Endothelial cell (in vitro differentiated cells): Measurements from ENCODE around the gene GOLT1A. TPM values are rescaled to one million over a fixed set of nuclear protein-coding genes. Genes with fewer than 3 reads are reported as not detected.
A peak's percentile ranks its signal among the peaks of the same experiment; 100 is the strongest.

Experiments
- DNase-seq: peaks from one replicate; pipeline ENCODE4 v3.0.0; 2021; ENCODE audit warnings: low spot score
- H3K27ac Mint-ChIP-seq: one replicate; pipeline ENCODE4 v1.8.0; 2021; ENCODE audit warnings: mixed read lengths, inconsistent platforms; ENCODE audit not compliant: unreplicated experiment
- H3K27me3 Mint-ChIP-seq: one replicate; pipeline ENCODE4 v1.8.0; 2021; ENCODE audit warnings: mild to moderate bottlenecking, moderate library complexity, mixed read lengths, inconsistent platforms; ENCODE audit not compliant: unreplicated experiment
- H3K36me3 Mint-ChIP-seq: one replicate; pipeline ENCODE4 v1.8.0; 2021; ENCODE audit warnings: mild to moderate bottlenecking, low read depth, mixed read lengths, inconsistent platforms; ENCODE audit not compliant: unreplicated experiment
- H3K4me1 Mint-ChIP-seq: one replicate; pipeline ENCODE4 v1.8.0; 2021; ENCODE audit warnings: mild to moderate bottlenecking, mixed read lengths, inconsistent platforms; ENCODE audit not compliant: unreplicated experiment
- H3K4me3 Mint-ChIP-seq: one replicate; pipeline ENCODE4 v1.8.0; 2021; ENCODE audit warnings: mild to moderate bottlenecking, mixed read lengths, inconsistent platforms; ENCODE audit not compliant: unreplicated experiment
- H3K9me3 Mint-ChIP-seq: one replicate; pipeline ENCODE4 v1.8.0; 2021; ENCODE audit warnings: mixed read lengths, inconsistent platforms; ENCODE audit not compliant: unreplicated experiment
- total RNA-seq: library from RNA; stranded (reverse); fragmentation: NEBNext Ultra II Directional; extraction: Animal tissue kit (Norgen Biotek cat#: 25700); gene quantifications from one replicate; pipeline ENCODE4 v1.2.1, GENCODE V29; 2021; ENCODE audit not compliant: unreplicated experiment
- TF ChIP-seq, protein P1 (sequence below): fragments of 200-600 bp; sonication (generic); IDR thresholded peaks from one replicate; pipeline ENCODE4 v1.5.0; 2021; ENCODE audit warnings: antibody characterized with exemption; ENCODE audit not compliant: unreplicated experiment

The GOLT1A gene
- total RNA-seq, 1 donor from 2014 or later, result 0.51 TPM

DNA sequence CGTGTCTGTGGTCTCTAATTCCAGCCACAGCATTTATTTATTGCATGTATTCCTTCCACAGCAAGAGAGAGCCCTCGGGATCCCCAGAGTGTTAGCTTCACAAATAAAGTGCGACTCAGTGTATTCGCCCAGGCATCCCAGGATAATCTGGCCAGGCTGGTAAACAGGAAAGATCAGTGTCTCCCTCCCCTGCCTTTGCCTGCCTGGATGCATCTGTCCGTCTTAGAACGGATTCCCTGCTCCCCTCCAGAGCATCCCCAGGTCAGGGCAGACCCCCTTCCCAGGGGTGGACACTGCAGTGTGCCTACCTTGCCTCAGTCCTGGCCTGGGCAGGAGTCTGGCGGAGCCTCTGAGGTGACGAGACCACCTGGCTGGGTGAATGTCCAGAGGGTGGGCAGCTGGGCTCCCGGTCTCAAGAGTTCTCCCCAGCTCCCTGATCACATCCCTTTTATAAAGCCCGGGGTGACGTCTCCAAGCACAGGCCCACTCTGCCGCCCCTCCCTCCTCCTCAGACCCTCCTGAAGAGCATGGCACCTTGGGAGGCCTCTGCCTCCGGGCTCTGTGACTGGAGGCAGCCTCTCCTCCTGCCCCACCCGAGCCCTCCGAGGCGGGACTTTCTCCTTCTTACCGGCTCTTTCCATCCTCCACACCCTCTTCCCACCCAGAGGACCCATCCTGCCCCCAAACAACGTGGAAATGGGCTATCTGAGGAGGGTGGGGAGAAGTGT, 17.6 kb downstream of the GOLT1A start, which contains the start of gene KISS1:
KISS1 (minus strand) TSS at position 424 of the 728 bp plus-strand sequence. CDS start 3,615 bp downstream, outside the sequence.
- no peaks in the 10 kb centered on the region for H3K36me3 Mint-ChIP-seq
- no peak within 1 kb of the TSS for H3K27ac Mint-ChIP-seq
- no peak for DNase-seq
- no peaks in the 10 kb centered on the region for H3K9me3 Mint-ChIP-seq
- TF ChIP-seq, protein P1, sequence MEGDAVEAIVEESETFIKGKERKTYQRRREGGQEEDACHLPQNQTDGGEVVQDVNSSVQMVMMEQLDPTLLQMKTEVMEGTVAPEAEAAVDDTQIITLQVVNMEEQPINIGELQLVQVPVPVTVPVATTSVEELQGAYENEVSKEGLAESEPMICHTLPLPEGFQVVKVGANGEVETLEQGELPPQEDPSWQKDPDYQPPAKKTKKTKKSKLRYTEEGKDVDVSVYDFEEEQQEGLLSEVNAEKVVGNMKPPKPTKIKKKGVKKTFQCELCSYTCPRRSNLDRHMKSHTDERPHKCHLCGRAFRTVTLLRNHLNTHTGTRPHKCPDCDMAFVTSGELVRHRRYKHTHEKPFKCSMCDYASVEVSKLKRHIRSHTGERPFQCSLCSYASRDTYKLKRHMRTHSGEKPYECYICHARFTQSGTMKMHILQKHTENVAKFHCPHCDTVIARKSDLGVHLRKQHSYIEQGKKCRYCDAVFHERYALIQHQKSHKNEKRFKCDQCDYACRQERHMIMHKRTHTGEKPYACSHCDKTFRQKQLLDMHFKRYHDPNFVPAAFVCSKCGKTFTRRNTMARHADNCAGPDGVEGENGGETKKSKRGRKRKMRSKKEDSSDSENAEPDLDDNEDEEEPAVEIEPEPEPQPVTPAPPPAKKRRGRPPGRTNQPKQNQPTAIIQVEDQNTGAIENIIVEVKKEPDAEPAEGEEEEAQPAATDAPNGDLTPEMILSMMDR, result no peak
- H3K4me1 Mint-ChIP-seq, result peaks cover 12% of the 10 kb centered on the region
- no peak within 1 kb of the TSS for H3K4me3 Mint-ChIP-seq
- peaks cover 20% of the 10 kb centered on the region for H3K27me3 Mint-ChIP-seq

- Mint-ChIP-seq H3K27ac (peak overlapping the region; percentile 4), H3K36me3 (no peaks in the 10 kb centered on the region), H3K27me3 (peaks cover 19% of the 10 kb centered on the region), H3K4me3 (no peak overlapping the region), H3K9me3 (no peaks in the 10 kb centered on the region), H3K4me1 (peaks cover 12% of the 10 kb centered on the region)
- TF ChIP-seq, protein P1, result no peak
- DNase-seq, result no peak
Measured at GRCh38 chr1:204194771-204195170, 19.0 kb downstream of the GOLT1A start.

DNA sequence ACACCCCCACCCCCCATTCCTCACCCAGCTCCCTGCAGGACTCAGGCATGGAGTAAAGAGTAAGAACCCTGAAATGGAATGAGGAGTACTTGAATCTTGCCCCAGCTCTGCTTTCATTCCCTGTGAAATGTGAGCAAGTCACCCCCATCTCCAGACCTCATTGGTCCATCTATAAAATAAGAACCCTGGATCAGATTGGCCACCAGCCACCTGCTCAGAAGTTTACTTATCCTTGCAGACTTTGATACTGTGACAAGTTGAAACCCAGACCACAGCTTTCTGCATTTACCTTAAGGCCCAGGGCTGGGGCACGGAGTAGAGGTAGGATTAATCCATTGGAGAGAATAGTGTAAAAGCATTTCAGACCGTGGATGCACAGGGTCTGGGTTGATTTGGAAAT, 19.7 kb downstream of the GOLT1A start:
- no peak for DNase-seq
- Mint-ChIP-seq H3K4me3 (no peak overlapping the region), H3K27ac (no peak overlapping the region), H3K36me3 (no peaks in the 10 kb centered on the region), H3K4me1 (peaks cover 12% of the 10 kb centered on the region), H3K9me3 (no peaks in the 10 kb centered on the region), H3K27me3 (peaks cover 22% of the 10 kb centered on the region)
- TF ChIP-seq, protein P1, result no peak

GRCh38 chr1:204192589-204193352, 21.0 kb downstream of the GOLT1A start:
- DNase-seq, result no peak
- Mint-ChIP-seq H3K9me3 (no peaks in the 10 kb centered on the region), H3K4me3 (no peak overlapping the region), H3K27me3 (peaks cover 18% of the 10 kb centered on the region), H3K27ac (no peak overlapping the region), H3K36me3 (no peaks in the 10 kb centered on the region), H3K4me1 (peaks cover 7% of the 10 kb centered on the region)
- TF ChIP-seq, protein P1, result no peak

DNA sequence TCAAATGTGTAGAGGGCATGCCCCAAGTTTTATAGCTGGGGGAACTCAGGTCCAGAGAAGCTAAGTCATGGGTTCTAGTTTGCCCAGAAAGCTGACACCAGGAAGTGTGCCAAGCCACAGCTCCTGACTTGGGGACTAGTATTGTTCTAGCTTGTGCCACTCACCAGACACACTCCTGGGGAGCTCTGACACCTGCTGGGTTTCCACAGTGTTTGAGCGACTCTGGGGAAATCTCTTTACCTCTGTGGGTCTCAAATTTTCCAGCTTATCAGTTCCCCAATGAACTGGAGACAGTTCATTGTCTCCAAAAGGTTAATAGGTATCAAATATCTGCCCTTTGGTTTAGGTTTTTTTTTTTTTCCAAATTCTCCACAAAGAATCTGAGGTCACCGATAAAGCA, 21.7 kb downstream of the GOLT1A start:
- no peak overlapping the region for H3K4me3 Mint-ChIP-seq
- no peaks in the 10 kb centered on the region for H3K9me3 Mint-ChIP-seq
- H3K36me3 Mint-ChIP-seq, result no peaks in the 10 kb centered on the region
- TF ChIP-seq, protein P1, result no peak
- no peak overlapping the region for H3K27ac Mint-ChIP-seq
- DNase-seq, result no peak
- H3K4me1 Mint-ChIP-seq, result peaks cover 7% of the 10 kb centered on the region
- peaks cover 20% of the 10 kb centered on the region for H3K27me3 Mint-ChIP-seq
